OCI-LY1 (cell line): Measurements from ENCODE around the gene MED25.
A peak's percentile ranks its signal among the peaks of the same experiment; 100 is the strongest.

ENCODE experiments used
- H2AFZ ChIP-seq: fragments of 200-600 bp; sonication (generic), shearing (Covaris generic); 2 replicates; pipeline ENCODE4 v1.6.0; 2014; ENCODE audit warnings: antibody characterized with exemption, mild to moderate bottlenecking, low read length
- H3F3A ChIP-seq: fragments of 200-600 bp; sonication (generic), shearing (Covaris generic); 2 replicates; pipeline ENCODE4 v1.6.0; 2014; ENCODE audit warnings: mild to moderate bottlenecking, antibody characterized with exemption, low read length, moderate library complexity; ENCODE audit not compliant: insufficient read depth
- H3K27ac ChIP-seq: fragments of 200-600 bp; sonication (generic); 2 replicates; pipeline ENCODE4 v1.5.1; 2014; ENCODE audit warnings: low read length, mixed run types, mild to moderate bottlenecking, low read depth; ENCODE audit not compliant: poor library complexity, severe bottlenecking
- H3K27me3 ChIP-seq: fragments of 200-600 bp; sonication (generic); 2 replicates; pipeline ENCODE4 v1.6.0; 2014; ENCODE audit warnings: antibody characterized with exemption, mild to moderate bottlenecking, low read length, moderate library complexity; ENCODE audit not compliant: insufficient read depth
- H3K36me3 ChIP-seq: fragments of 200-600 bp; sonication (generic); 2 replicates; pipeline ENCODE4 v1.6.1; 2014; ENCODE audit warnings: mild to moderate bottlenecking, antibody characterized with exemption, low read length, moderate library complexity, mixed read lengths; ENCODE audit not compliant: insufficient read depth
- H3K4me1 ChIP-seq: fragments of 200-600 bp; sonication (generic); 2 replicates; pipeline ENCODE4 v1.5.1; 2014; ENCODE audit warnings: mild to moderate bottlenecking, low read length, moderate library complexity; ENCODE audit not compliant: insufficient read depth, severe bottlenecking
- H3K4me2 ChIP-seq: fragments of 200-600 bp; sonication (generic), shearing (Covaris generic); 2 replicates; pipeline ENCODE4 v1.6.1; 2014; ENCODE audit warnings: low read length
- H3K4me3 ChIP-seq: fragments of 200-600 bp; sonication (generic); 2 replicates; pipeline ENCODE4 v1.5.1; 2014; ENCODE audit warnings: low read length, low read depth, mild to moderate bottlenecking, mixed read lengths; ENCODE audit not compliant: poor library complexity, severe bottlenecking
- H3K79me2 ChIP-seq: fragments of 200-600 bp; shearing (Covaris generic); 2 replicates; pipeline ENCODE4 v1.6.1; 2016; ENCODE audit warnings: mixed run types, low read length, mixed read lengths; ENCODE audit not compliant: insufficient read depth
- H3K9ac ChIP-seq: fragments of 200-600 bp; sonication (generic), shearing (Covaris generic); 2 replicates; pipeline ENCODE4 v1.6.1; 2014; ENCODE audit warnings: mild to moderate bottlenecking, low read length, mixed read lengths
- H3K9me2 ChIP-seq: fragments of 200-600 bp; sonication (generic), shearing (Covaris generic); 2 replicates; pipeline ENCODE4 v1.6.1; 2014; ENCODE audit warnings: low read depth, mild to moderate bottlenecking, low read length, mixed read lengths
- H3K9me3 ChIP-seq: fragments of 200-600 bp; shearing (Covaris generic); 2 replicates; pipeline ENCODE4 v1.6.1; 2014; ENCODE audit warnings: low read length, mixed read lengths
- H4K20me1 ChIP-seq: fragments of 200-600 bp; sonication (generic), shearing (Covaris generic); 2 replicates; pipeline ENCODE4 v1.6.0; 2016; ENCODE audit warnings: mild to moderate bottlenecking, low read length; ENCODE audit not compliant: insufficient read depth
- EZH2 ChIP-seq: fragments of 200-600 bp; sonication (generic), shearing (Covaris generic); IDR thresholded peaks from 2 replicates; pipeline ENCODE4 v1.8.0; 2017; ENCODE audit warnings: borderline replicate concordance, mixed run types, mild to moderate bottlenecking, antibody characterized with exemption, low read length, moderate library complexity, mixed read lengths
- TF ChIP-seq, protein P1 (sequence below): fragments of 200-600 bp; sonication (generic), shearing (Covaris generic); IDR thresholded peaks from 2 replicates; pipeline ENCODE4 v1.5.1; 2017; ENCODE audit warnings: mild to moderate bottlenecking, antibody characterized with exemption, low read length, moderate library complexity, mixed read lengths

The MED25 gene

DNA sequence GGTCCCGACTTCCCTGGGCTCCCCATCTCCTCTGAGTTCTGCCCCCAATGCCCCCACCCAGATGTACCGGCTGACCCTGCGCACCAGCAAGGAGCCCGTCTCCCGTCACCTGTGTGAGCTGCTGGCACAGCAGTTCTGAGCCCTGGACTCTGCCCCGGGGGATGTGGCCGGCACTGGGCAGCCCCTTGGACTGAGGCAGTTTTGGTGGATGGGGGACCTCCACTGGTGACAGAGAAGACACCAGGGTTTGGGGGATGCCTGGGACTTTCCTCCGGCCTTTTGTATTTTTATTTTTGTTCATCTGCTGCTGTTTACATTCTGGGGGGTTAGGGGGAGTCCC is 11.5 kb upstream of the MED25 start:
- no peak overlapping the region for H3K4me2 ChIP-seq
- H3F3A ChIP-seq = no peaks in the 10 kb centered on the region
- no peak overlapping the region for H2AFZ ChIP-seq
- TF ChIP-seq EZH2 = no peak
- TF ChIP-seq, protein P1, sequence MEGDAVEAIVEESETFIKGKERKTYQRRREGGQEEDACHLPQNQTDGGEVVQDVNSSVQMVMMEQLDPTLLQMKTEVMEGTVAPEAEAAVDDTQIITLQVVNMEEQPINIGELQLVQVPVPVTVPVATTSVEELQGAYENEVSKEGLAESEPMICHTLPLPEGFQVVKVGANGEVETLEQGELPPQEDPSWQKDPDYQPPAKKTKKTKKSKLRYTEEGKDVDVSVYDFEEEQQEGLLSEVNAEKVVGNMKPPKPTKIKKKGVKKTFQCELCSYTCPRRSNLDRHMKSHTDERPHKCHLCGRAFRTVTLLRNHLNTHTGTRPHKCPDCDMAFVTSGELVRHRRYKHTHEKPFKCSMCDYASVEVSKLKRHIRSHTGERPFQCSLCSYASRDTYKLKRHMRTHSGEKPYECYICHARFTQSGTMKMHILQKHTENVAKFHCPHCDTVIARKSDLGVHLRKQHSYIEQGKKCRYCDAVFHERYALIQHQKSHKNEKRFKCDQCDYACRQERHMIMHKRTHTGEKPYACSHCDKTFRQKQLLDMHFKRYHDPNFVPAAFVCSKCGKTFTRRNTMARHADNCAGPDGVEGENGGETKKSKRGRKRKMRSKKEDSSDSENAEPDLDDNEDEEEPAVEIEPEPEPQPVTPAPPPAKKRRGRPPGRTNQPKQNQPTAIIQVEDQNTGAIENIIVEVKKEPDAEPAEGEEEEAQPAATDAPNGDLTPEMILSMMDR = no peak
- H3K4me1 ChIP-seq = peaks cover 27% of the 10 kb centered on the region
- H3K36me3 ChIP-seq = peaks cover 54% of the 10 kb centered on the region
- H3K9me3 ChIP-seq = no peaks in the 10 kb centered on the region
- H3K27me3 ChIP-seq = no peaks in the 10 kb centered on the region
- no peaks in the 10 kb centered on the region for H3K79me2 ChIP-seq
- no peaks in the 10 kb centered on the region for H4K20me1 ChIP-seq
- no peaks in the 10 kb centered on the region for H3K9me2 ChIP-seq
- no peak overlapping the region for H3K27ac ChIP-seq
- no peak overlapping the region for H3K4me3 ChIP-seq
- H3K9ac ChIP-seq = no peak overlapping the region

DNA sequence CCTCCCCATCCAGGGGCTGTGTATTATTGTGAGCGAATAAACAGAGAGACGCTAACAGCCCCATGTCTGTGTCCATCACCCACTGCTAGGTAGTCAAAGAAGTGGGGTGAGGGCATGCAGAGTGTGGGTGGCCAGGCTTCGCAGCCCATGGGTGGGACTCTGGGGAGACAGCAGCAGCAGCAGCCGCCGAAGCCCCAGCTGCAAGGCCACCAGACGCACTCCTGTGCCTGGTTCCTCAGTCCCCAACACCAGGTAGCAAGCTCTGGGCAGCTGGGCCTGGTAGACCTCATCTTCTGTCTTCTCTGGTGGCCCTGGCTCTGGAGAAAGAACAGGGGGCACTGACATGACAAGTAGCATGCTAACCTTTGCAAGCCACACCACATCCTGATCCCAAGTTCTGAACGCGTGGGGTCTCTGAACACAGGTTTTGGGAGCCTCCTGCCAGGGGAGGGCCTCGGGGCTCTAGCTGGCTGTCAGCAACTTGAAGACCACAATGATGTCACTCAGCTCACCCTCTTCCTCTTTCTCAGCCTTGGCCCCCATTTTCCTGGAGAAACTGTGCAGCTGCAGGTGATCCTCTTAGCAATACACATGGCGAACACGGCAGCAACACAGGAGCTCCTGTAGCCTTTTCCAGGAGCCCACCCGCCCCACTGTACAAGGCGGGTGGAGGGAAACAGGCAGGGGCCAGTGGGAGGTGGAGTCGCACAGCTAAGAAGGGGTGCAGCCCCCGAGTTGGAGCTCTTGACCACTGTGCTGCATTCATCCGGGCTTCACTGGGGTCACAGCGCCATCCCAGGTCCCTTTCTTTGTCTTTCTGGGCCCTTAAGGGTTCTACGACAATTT is 10.8 kb upstream of the MED25 start:
- Histone ChIP-seq H3K27ac (peak overlapping the region; percentile 58), H3K4me3 (no peak overlapping the region), H3K9ac (no peak overlapping the region), H3K36me3 (peaks cover 49% of the 10 kb centered on the region), H2AFZ (no peak overlapping the region), H3K79me2 (no peaks in the 10 kb centered on the region), H3F3A (no peaks in the 10 kb centered on the region), H3K4me2 (no peak overlapping the region), H3K9me3 (no peaks in the 10 kb centered on the region), H3K9me2 (no peaks in the 10 kb centered on the region), H3K27me3 (no peaks in the 10 kb centered on the region), H4K20me1 (no peaks in the 10 kb centered on the region), H3K4me1 (peaks cover 31% of the 10 kb centered on the region)
- TF ChIP-seq, protein P1 = no peak
- no peak for TF ChIP-seq EZH2

DNA sequence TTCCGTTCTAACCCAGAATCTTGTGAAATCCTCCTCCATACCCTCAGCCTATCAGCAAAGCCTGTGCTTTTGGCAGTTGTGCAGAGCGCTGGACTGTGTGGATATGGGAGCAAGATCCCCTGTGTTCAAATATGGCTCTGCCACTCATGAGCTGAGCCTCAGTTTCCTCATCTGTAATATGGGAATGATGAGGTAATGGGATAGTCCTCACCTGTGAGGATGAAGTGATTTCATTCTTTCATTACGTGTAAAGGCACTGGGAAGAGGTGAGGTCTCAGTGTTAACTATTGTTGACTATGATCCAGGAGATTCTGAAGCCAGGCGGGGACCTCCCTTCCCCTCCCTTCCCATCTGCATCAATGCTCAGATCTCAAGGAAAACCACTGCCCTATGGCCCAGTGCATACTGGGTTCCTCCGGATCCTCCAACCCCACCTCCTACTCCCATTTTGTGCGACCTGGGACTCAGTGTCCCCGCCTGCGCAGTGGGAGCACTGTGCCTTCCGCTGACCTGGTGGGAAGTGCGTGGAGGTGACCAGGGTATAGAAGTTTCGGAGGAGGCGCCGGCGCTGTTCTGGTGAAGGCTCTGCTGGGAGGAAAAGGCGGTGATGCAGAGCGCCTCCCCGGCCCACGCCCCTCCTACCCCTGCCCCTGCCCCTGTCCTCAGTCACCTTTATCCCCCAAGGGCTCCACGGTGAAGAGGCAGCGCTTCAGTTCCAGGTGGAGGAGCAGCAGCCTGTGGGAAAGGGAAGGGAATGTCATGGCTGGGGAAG is 10.0 kb upstream of the MED25 start:
- Histone ChIP-seq H3K9me2 (no peaks in the 10 kb centered on the region), H3K36me3 (peaks cover 41% of the 10 kb centered on the region), H3F3A (no peaks in the 10 kb centered on the region), H4K20me1 (no peaks in the 10 kb centered on the region), H3K27me3 (no peaks in the 10 kb centered on the region), H2AFZ (no peak overlapping the region), H3K4me3 (peak overlapping the region; percentile 59), H3K79me2 (no peaks in the 10 kb centered on the region), H3K9me3 (no peaks in the 10 kb centered on the region), H3K27ac (peak overlapping the region; percentile 58), H3K4me1 (peaks cover 36% of the 10 kb centered on the region), H3K4me2 (peak overlapping the region; percentile 77), H3K9ac (no peak overlapping the region; the same call in 1 of the 2 replicates)
- TF ChIP-seq, protein P1 = no peak
- no peak for TF ChIP-seq EZH2
